ENCODE results near the gene MYO3B. TPM values are rescaled to one million over a fixed set of nuclear protein-coding genes. Genes with fewer than 3 reads are reported as not detected.

Gene MYO3B
- total and polyA plus RNA-seq, 2 donors = 0.64 to 0.71 TPM

GRCh38 chr2:170563401-170563800, 385.5 kb downstream of the MYO3B start:
- DNase-seq (ENCODE audit: low read depth in 6 of 9, low spot score in 9 of 9) = no peak
- Histone ChIP-seq H3K27me3 (ENCODE audit: control insufficient read depth in 2 of 2, insufficient read depth in 1 of 2, low read length in 1 of 2) (no peaks in the 10 kb centered on the region), H3K36me3 (ENCODE audit: control insufficient read depth in 2 of 2, insufficient read depth in 2 of 2, low read length in 1 of 2) (no peaks in the 10 kb centered on the region), H3K27ac (ENCODE audit: low read depth in 1 of 2, low read length in 1 of 2) (no peak overlapping the region), H3K4me3 (ENCODE audit: low read length in 2 of 2) (no peak overlapping the region), H3K4me1 (ENCODE audit: control insufficient read depth in 2 of 2, insufficient read depth in 2 of 2, low read length in 2 of 2) (no peaks in the 10 kb centered on the region), H3K9me3 (ENCODE audit: control insufficient read depth in 2 of 2, insufficient read depth in 1 of 2, low read length in 1 of 2) (no peaks in the 10 kb centered on the region)

GRCh38 chr2:170566138-170566537, 388.2 kb downstream of the MYO3B start:
- H3K4me3 ChIP-seq (ENCODE audit: low read length in 2 of 2) = no peak overlapping the region
- no peak overlapping the region for H3K27ac ChIP-seq (ENCODE audit: low read depth in 1 of 2, low read length in 1 of 2)
- no peaks in the 10 kb centered on the region for H3K36me3 ChIP-seq (ENCODE audit: control insufficient read depth in 2 of 2, insufficient read depth in 2 of 2, low read length in 1 of 2)
- DNase-seq (ENCODE audit: low read depth in 6 of 9, low spot score in 9 of 9) = no peak
- WGBS = 88% methylated on average over 1 of the region's 1 CpG
- no peaks in the 10 kb centered on the region for H3K27me3 ChIP-seq (ENCODE audit: control insufficient read depth in 2 of 2, insufficient read depth in 1 of 2, low read length in 1 of 2)
- no peaks in the 10 kb centered on the region for H3K9me3 ChIP-seq (ENCODE audit: control insufficient read depth in 2 of 2, insufficient read depth in 1 of 2, low read length in 1 of 2)
- H3K4me1 ChIP-seq (ENCODE audit: control insufficient read depth in 2 of 2, insufficient read depth in 2 of 2, low read length in 2 of 2) = no peaks in the 10 kb centered on the region

- Histone ChIP-seq H3K36me3 (ENCODE audit: control insufficient read depth in 2 of 2, insufficient read depth in 2 of 2, low read length in 1 of 2) (no peaks in the 10 kb centered on the region), H3K4me3 (ENCODE audit: low read length in 2 of 2) (no peak overlapping the region), H3K4me1 (ENCODE audit: control insufficient read depth in 2 of 2, insufficient read depth in 2 of 2, low read length in 2 of 2) (no peaks in the 10 kb centered on the region), H3K27me3 (ENCODE audit: control insufficient read depth in 2 of 2, insufficient read depth in 1 of 2, low read length in 1 of 2) (no peaks in the 10 kb centered on the region), H3K9me3 (ENCODE audit: control insufficient read depth in 2 of 2, insufficient read depth in 1 of 2, low read length in 1 of 2) (no peaks in the 10 kb centered on the region), H3K27ac (ENCODE audit: low read depth in 1 of 2, low read length in 1 of 2) (no peak overlapping the region)
- DNase-seq (ENCODE audit: low read depth in 6 of 9, low spot score in 9 of 9) = no peak
- WGBS = 96% methylated on average over 2 of the region's 2 CpGs
Observed at GRCh38 chr2:170567429-170567828, 389.5 kb downstream of the MYO3B start.

- no peak overlapping the region for H3K4me3 ChIP-seq (ENCODE audit: low read length in 2 of 2)
- no peaks in the 10 kb centered on the region for H3K4me1 ChIP-seq (ENCODE audit: control insufficient read depth in 2 of 2, insufficient read depth in 2 of 2, low read length in 2 of 2)
- no peak overlapping the region for H3K27ac ChIP-seq (ENCODE audit: low read depth in 1 of 2, low read length in 1 of 2)
- no peaks in the 10 kb centered on the region for H3K27me3 ChIP-seq (ENCODE audit: control insufficient read depth in 2 of 2, insufficient read depth in 1 of 2, low read length in 1 of 2)
- H3K36me3 ChIP-seq (ENCODE audit: control insufficient read depth in 2 of 2, insufficient read depth in 2 of 2, low read length in 1 of 2) = no peaks in the 10 kb centered on the region
- 93% methylated on average over 2 of the region's 2 CpGs for WGBS
- DNase-seq (ENCODE audit: low read depth in 6 of 9, low spot score in 9 of 9) = no peak
- H3K9me3 ChIP-seq (ENCODE audit: control insufficient read depth in 2 of 2, insufficient read depth in 1 of 2, low read length in 1 of 2) = no peaks in the 10 kb centered on the region
Observed at GRCh38 chr2:170568511-170568910, 390.6 kb downstream of the MYO3B start.

GRCh38 chr2:170571612-170572011, 393.7 kb downstream of the MYO3B start:
- Histone ChIP-seq H3K9me3 (ENCODE audit: control insufficient read depth in 2 of 2, insufficient read depth in 1 of 2, low read length in 1 of 2) (no peaks in the 10 kb centered on the region), H3K36me3 (ENCODE audit: control insufficient read depth in 2 of 2, insufficient read depth in 2 of 2, low read length in 1 of 2) (no peaks in the 10 kb centered on the region), H3K4me1 (ENCODE audit: control insufficient read depth in 2 of 2, insufficient read depth in 2 of 2, low read length in 2 of 2) (no peaks in the 10 kb centered on the region), H3K27me3 (ENCODE audit: control insufficient read depth in 2 of 2, insufficient read depth in 1 of 2, low read length in 1 of 2) (no peaks in the 10 kb centered on the region), H3K27ac (ENCODE audit: low read depth in 1 of 2, low read length in 1 of 2) (no peak overlapping the region), H3K4me3 (ENCODE audit: low read length in 2 of 2) (no peak overlapping the region)
- WGBS = 100% methylated on average over 1 of the region's 1 CpG
- DNase-seq (ENCODE audit: low read depth in 6 of 9, low spot score in 9 of 9) = no peak

- no peak for DNase-seq (ENCODE audit: low read depth in 6 of 9, low spot score in 9 of 9)
- no peaks in the 10 kb centered on the region for H3K4me1 ChIP-seq (ENCODE audit: control insufficient read depth in 2 of 2, insufficient read depth in 2 of 2, low read length in 2 of 2)
- no peak overlapping the region for H3K27ac ChIP-seq (ENCODE audit: low read depth in 1 of 2, low read length in 1 of 2)
- no peak overlapping the region for H3K4me3 ChIP-seq (ENCODE audit: low read length in 2 of 2)
- no peaks in the 10 kb centered on the region for H3K27me3 ChIP-seq (ENCODE audit: control insufficient read depth in 2 of 2, insufficient read depth in 1 of 2, low read length in 1 of 2)
- 96% methylated on average over 1 of the region's 1 CpG for WGBS
- H3K9me3 ChIP-seq (ENCODE audit: control insufficient read depth in 2 of 2, insufficient read depth in 1 of 2, low read length in 1 of 2) = no peaks in the 10 kb centered on the region
- no peaks in the 10 kb centered on the region for H3K36me3 ChIP-seq (ENCODE audit: control insufficient read depth in 2 of 2, insufficient read depth in 2 of 2, low read length in 1 of 2)
Observed at GRCh38 chr2:170573671-170574070, 395.7 kb downstream of the MYO3B start.

GRCh38 chr2:170576296-170576695, 398.3 kb downstream of the MYO3B start:
- no peaks in the 10 kb centered on the region for H3K9me3 ChIP-seq (ENCODE audit: control insufficient read depth in 2 of 2, insufficient read depth in 1 of 2, low read length in 1 of 2)
- no peak overlapping the region for H3K27ac ChIP-seq (ENCODE audit: low read depth in 1 of 2, low read length in 1 of 2)
- no peaks in the 10 kb centered on the region for H3K27me3 ChIP-seq (ENCODE audit: control insufficient read depth in 2 of 2, insufficient read depth in 1 of 2, low read length in 1 of 2)
- DNase-seq (ENCODE audit: low read depth in 6 of 9, low spot score in 9 of 9) = no peak
- no peak overlapping the region for H3K4me3 ChIP-seq (ENCODE audit: low read length in 2 of 2)
- 94% methylated on average over 7 of the region's 7 CpGs for WGBS
- H3K4me1 ChIP-seq (ENCODE audit: control insufficient read depth in 2 of 2, insufficient read depth in 2 of 2, low read length in 2 of 2) = no peaks in the 10 kb centered on the region
- no peaks in the 10 kb centered on the region for H3K36me3 ChIP-seq (ENCODE audit: control insufficient read depth in 2 of 2, insufficient read depth in 2 of 2, low read length in 1 of 2)

GRCh38 chr2:170577356-170577755, 399.4 kb downstream of the MYO3B start:
- Histone ChIP-seq H3K4me3 (ENCODE audit: low read length in 2 of 2) (no peak overlapping the region), H3K9me3 (ENCODE audit: control insufficient read depth in 2 of 2, insufficient read depth in 1 of 2, low read length in 1 of 2) (no peaks in the 10 kb centered on the region), H3K4me1 (ENCODE audit: control insufficient read depth in 2 of 2, insufficient read depth in 2 of 2, low read length in 2 of 2) (no peaks in the 10 kb centered on the region), H3K27me3 (ENCODE audit: control insufficient read depth in 2 of 2, insufficient read depth in 1 of 2, low read length in 1 of 2) (no peaks in the 10 kb centered on the region), H3K36me3 (ENCODE audit: control insufficient read depth in 2 of 2, insufficient read depth in 2 of 2, low read length in 1 of 2) (no peaks in the 10 kb centered on the region), H3K27ac (ENCODE audit: low read depth in 1 of 2, low read length in 1 of 2) (no peak overlapping the region)
- 96% methylated on average over 3 of the region's 3 CpGs for WGBS
- no peak for DNase-seq (ENCODE audit: low read depth in 6 of 9, low spot score in 9 of 9)

- Histone ChIP-seq H3K9me3 (ENCODE audit: control insufficient read depth in 2 of 2, insufficient read depth in 1 of 2, low read length in 1 of 2) (no peaks in the 10 kb centered on the region), H3K27me3 (ENCODE audit: control insufficient read depth in 2 of 2, insufficient read depth in 1 of 2, low read length in 1 of 2) (no peaks in the 10 kb centered on the region), H3K4me3 (ENCODE audit: low read length in 2 of 2) (no peak overlapping the region), H3K27ac (ENCODE audit: low read depth in 1 of 2, low read length in 1 of 2) (no peak overlapping the region), H3K36me3 (ENCODE audit: control insufficient read depth in 2 of 2, insufficient read depth in 2 of 2, low read length in 1 of 2) (no peaks in the 10 kb centered on the region), H3K4me1 (ENCODE audit: control insufficient read depth in 2 of 2, insufficient read depth in 2 of 2, low read length in 2 of 2) (no peaks in the 10 kb centered on the region)
- 98% methylated on average over 10 of the region's 10 CpGs for WGBS
- DNase-seq (ENCODE audit: low read depth in 6 of 9, low spot score in 9 of 9) = no peak
Observed at GRCh38 chr2:170578606-170579005, 400.7 kb downstream of the MYO3B start.

- H3K4me1 ChIP-seq (ENCODE audit: control insufficient read depth in 2 of 2, insufficient read depth in 2 of 2, low read length in 2 of 2) = no peaks in the 10 kb centered on the region
- whole genome bisulfite sequencing = 96% methylated on average over 2 of the region's 2 CpGs
- no peaks in the 10 kb centered on the region for H3K36me3 ChIP-seq (ENCODE audit: control insufficient read depth in 2 of 2, insufficient read depth in 2 of 2, low read length in 1 of 2)
- DNase-seq (ENCODE audit: low read depth in 6 of 9, low spot score in 9 of 9) = no peak
- no peaks in the 10 kb centered on the region for H3K27me3 ChIP-seq (ENCODE audit: control insufficient read depth in 2 of 2, insufficient read depth in 1 of 2, low read length in 1 of 2)
- H3K9me3 ChIP-seq (ENCODE audit: control insufficient read depth in 2 of 2, insufficient read depth in 1 of 2, low read length in 1 of 2) = no peaks in the 10 kb centered on the region
- no peak overlapping the region for H3K4me3 ChIP-seq (ENCODE audit: low read length in 2 of 2)
- no peak overlapping the region for H3K27ac ChIP-seq (ENCODE audit: low read depth in 1 of 2, low read length in 1 of 2)
Observed at GRCh38 chr2:170579511-170579910, 401.6 kb downstream of the MYO3B start.
